HepG2 (cell line): ENCODE data around the gene LRRC15. TPM values are rescaled to one million over a fixed set of nuclear protein-coding genes. Genes with fewer than 3 reads are reported as not detected.

ENCODE experiments used
- ARNT2 ChIP-seq: sonication (generic); formaldehyde crosslinking; IDR thresholded peaks from 2 replicates; pipeline ENCODE4 v1.8.0; 2022; ENCODE audit warnings: mild to moderate bottlenecking, low read depth, missing genetic modification reagents, moderate library complexity
- CC2D1A ChIP-seq: sonication (generic); formaldehyde crosslinking; IDR thresholded peaks from 2 replicates; pipeline ENCODE4 v1.8.1; 2023; ENCODE audit warnings: mild to moderate bottlenecking, missing genetic modification reagents
- CREM ChIP-seq, 2 experiments: sonication (generic) in 1 of 2; formaldehyde crosslinking in 1 of 2; IDR thresholded peaks; 2 replicates each; pipeline versions ENCODE4 v1.4.0 to v1.6.1; 2016 to 2020; ENCODE audit warnings: antibody characterized with exemption in 1 of 2, mild to moderate bottlenecking in 1 of 2, missing genetic modification reagents in 1 of 2
- EP300 ChIP-seq, 3 experiments: sonication (generic) in 1 of 3; formaldehyde crosslinking in 1 of 3; IDR thresholded peaks; 2 replicates each; pipeline versions ENCODE4 v1.5.1 to v1.6.1; 2011 to 2020; ENCODE audit warnings: low read depth in 2 of 3, low read length in 2 of 3, borderline replicate concordance in 1 of 3, improper control_type of control experiment in 1 of 3, mild to moderate bottlenecking in 1 of 3, missing genetic modification reagents in 1 of 3, moderate library complexity in 1 of 3
- HCFC1 ChIP-seq: fragments of 150-350 bp; IDR thresholded peaks from 2 replicates; pipeline ENCODE4 v1.6.1; 2014; ENCODE audit warnings: low read depth, low read length
- HNF4G ChIP-seq, 2 experiments: sonication (generic) in 1 of 2; formaldehyde crosslinking in 1 of 2; IDR thresholded peaks; 2 replicates each; pipeline versions ENCODE4 v1.4.0 to v1.6.1; 2011 to 2020; ENCODE audit warnings: borderline replicate concordance in 2 of 2, low read depth in 2 of 2, mild to moderate bottlenecking in 2 of 2, low read length in 1 of 2, missing genetic modification reagents in 1 of 2, moderate library complexity in 1 of 2
- KAT8 ChIP-seq: IDR thresholded peaks from 2 replicates; pipeline ENCODE4 v1.6.1; 2016; ENCODE audit warnings: missing genetic modification reagents, missing compliant biosample characterization
- NR2F2 ChIP-seq: IDR thresholded peaks from 2 replicates; pipeline ENCODE4 v1.6.1; 2012; ENCODE audit warnings: low read depth, inconsistent platforms, borderline replicate concordance
- PAX8 ChIP-seq: sonication (generic); formaldehyde crosslinking; IDR thresholded peaks from 2 replicates; pipeline ENCODE4 v1.8.0; 2022; ENCODE audit warnings: mild to moderate bottlenecking, missing genetic modification reagents, borderline replicate concordance
- PBX2 ChIP-seq: IDR thresholded peaks from 2 replicates; pipeline ENCODE4 v1.6.1; 2016; ENCODE audit warnings: control low read depth
- PPARG ChIP-seq: conservative IDR thresholded peaks from 2 replicates; pipeline ENCODE4 v1.6.1; 2016; ENCODE audit warnings: missing biosample characterization, missing genetic modification reagents
- PRPF4 ChIP-seq: fragments of 200-400 bp; formaldehyde crosslinking; IDR thresholded peaks from 2 replicates; pipeline ENCODE4 v1.6.1; 2016; ENCODE audit warnings: low read length, low read depth; ENCODE audit not compliant: poor library complexity, severe bottlenecking
- ZC3H13 ChIP-seq: sonication (generic); formaldehyde crosslinking; IDR thresholded peaks from 2 replicates; pipeline ENCODE4 v1.8.1; 2023; ENCODE audit warnings: mild to moderate bottlenecking, missing genetic modification reagents, moderate library complexity
- ZFP36 ChIP-seq: fragments of 150-350 bp; IDR thresholded peaks from 2 replicates; pipeline ENCODE4 v1.6.1; 2018; ENCODE audit warnings: borderline replicate concordance, low read length, low read depth; ENCODE audit not compliant: partially characterized antibody
- ZNF432 ChIP-seq: sonication (generic); formaldehyde crosslinking; IDR thresholded peaks from 2 replicates; pipeline ENCODE4 v1.5.0; 2020; ENCODE audit warnings: missing genetic modification reagents, mild to moderate bottlenecking, borderline replicate concordance
- ZNF7 ChIP-seq: IDR thresholded peaks from 2 replicates; pipeline ENCODE4 v1.6.1; 2016; ENCODE audit warnings: missing biosample characterization, missing genetic modification reagents
- ZNF766 ChIP-seq: sonication (generic); formaldehyde crosslinking; IDR thresholded peaks from 2 replicates; pipeline ENCODE4 v1.5.0; 2020; ENCODE audit warnings: missing genetic modification reagents, borderline replicate concordance
- ZNF782 ChIP-seq: sonication (generic); formaldehyde crosslinking; IDR thresholded peaks from 2 replicates; pipeline ENCODE4 v1.4.0; 2020; ENCODE audit warnings: missing genetic modification reagents, mild to moderate bottlenecking, borderline replicate concordance
- polyA plus RNA-seq, 8 experiments: library from polyadenylated mRNA; depleted of rRNA in 3 of 8; stranded (reverse) in 7 of 8; unstranded in 1 of 8; fragments of >200 nt; fragmentation: Illumina TruSeq in 4 of 8; extraction: Trizol in 4 of 8; gene quantifications; 2 replicates each; pipeline versions ENCODE4 v1.2.1 to v1.2.3, GENCODE V29; 2011 to 2016; ENCODE audit warnings: low read depth in 4 of 8, missing spikeins in 1 of 8, mixed read lengths in 1 of 8; ENCODE audit not compliant: insufficient read depth in 1 of 8
- total RNA-seq, 5 experiments: library from RNA; depleted of rRNA; stranded (reverse); fragments of >200 nt; fragmentation: Illumina TruSeq; extraction: Trizol; gene quantifications; 2 replicates each; pipeline ENCODE4 v1.2.3, GENCODE V29; 2016; ENCODE audit warnings: low read depth in 1 of 5
- TF ChIP-seq, protein P1 (sequence below): sonication (generic); formaldehyde crosslinking; IDR thresholded peaks from 2 replicates; pipeline ENCODE4 v1.4.0; 2020; ENCODE audit warnings: missing genetic modification reagents, borderline replicate concordance
- TF ChIP-seq, protein P2 (sequence below): sonication (generic); formaldehyde crosslinking; IDR thresholded peaks from 2 replicates; pipeline ENCODE4 v1.5.0; 2020; ENCODE audit warnings: missing genetic modification reagents

LRRC15 gene
- total and polyA plus RNA-seq, 2 of the 13 experiments (the other 11 are each of a cell fraction or from before 2014, with no cell fraction given), result not detected

DNA sequence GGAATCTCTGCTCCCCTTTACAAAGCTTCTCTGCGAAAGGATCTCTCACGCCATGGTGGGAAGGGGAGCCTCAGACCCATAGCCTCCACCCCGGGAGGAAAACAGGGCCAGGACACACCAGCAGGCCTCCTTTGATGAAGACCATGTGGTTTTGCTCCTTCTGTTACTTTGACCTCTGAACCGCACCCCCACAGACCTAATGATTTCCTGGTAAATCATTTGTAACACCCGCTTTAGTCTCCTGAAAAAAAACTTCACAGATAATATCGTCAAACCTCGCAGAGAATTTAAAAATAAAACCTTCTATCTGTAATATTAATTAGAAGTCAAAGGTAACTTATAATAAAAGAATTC lies 36.7 kb downstream of the LRRC15 start (continued):
- peak in 1 of 2 experiments; percentile 61; a peak in 2 of 4 replicates for TF ChIP-seq EP300 (IDR thresholded peaks at IDR 0.05; ENCODE audit: low read depth in 2 of 2, low read length in 2 of 2)
- TF ChIP-seq EP300 (CRISPR knock-in tag; IDR thresholded peaks at IDR 0.05; ENCODE audit: borderline replicate concordance), result no peak
- peak; percentile 16; the same call in 1 of the 2 replicates for TF ChIP-seq KAT8 (CRISPR knock-in tag)
- TF ChIP-seq ZC3H13 (CRISPR knock-in tag), result no peak
- TF ChIP-seq ZNF782 (CRISPR knock-in tag), result no peak
- TF ChIP-seq, protein P1, sequence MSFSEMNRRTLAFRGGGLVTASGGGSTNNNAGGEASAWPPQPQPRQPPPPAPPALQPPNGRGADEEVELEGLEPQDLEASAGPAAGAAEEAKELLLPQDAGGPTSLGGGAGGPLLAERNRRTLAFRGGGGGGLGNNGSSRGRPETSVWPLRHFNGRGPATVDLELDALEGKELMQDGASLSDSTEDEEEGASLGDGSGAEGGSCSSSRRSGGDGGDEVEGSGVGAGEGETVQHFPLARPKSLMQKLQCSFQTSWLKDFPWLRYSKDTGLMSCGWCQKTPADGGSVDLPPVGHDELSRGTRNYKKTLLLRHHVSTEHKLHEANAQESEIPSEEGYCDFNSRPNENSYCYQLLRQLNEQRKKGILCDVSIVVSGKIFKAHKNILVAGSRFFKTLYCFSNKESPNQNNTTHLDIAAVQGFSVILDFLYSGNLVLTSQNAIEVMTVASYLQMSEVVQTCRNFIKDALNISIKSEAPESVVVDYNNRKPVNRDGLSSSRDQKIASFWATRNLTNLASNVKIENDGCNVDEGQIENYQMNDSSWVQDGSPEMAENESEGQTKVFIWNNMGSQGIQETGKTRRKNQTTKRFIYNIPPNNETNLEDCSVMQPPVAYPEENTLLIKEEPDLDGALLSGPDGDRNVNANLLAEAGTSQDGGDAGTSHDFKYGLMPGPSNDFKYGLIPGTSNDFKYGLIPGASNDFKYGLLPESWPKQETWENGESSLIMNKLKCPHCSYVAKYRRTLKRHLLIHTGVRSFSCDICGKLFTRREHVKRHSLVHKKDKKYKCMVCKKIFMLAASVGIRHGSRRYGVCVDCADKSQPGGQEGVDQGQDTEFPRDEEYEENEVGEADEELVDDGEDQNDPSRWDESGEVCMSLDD (CRISPR knock-in tag), result peak; percentile 85
- no peak for TF ChIP-seq ARNT2 (CRISPR knock-in tag)
- TF ChIP-seq ZNF766 (CRISPR knock-in tag), result no peak
- no peak for TF ChIP-seq ZNF7 (CRISPR knock-in tag)
- TF ChIP-seq CREM (IDR thresholded peaks at IDR 0.05), result peak; percentile 45; the same call in 1 of the 2 replicates
- no peak for TF ChIP-seq CREM (CRISPR knock-in tag; IDR thresholded peaks at IDR 0.05)
- peak; percentile 75 for TF ChIP-seq HNF4G (IDR thresholded peaks at IDR 0.05; ENCODE audit: borderline replicate concordance, low read depth, low read length)
- TF ChIP-seq HNF4G (CRISPR knock-in tag; IDR thresholded peaks at IDR 0.05; ENCODE audit: borderline replicate concordance, low read depth), result no peak
- no peak for TF ChIP-seq PRPF4
- TF ChIP-seq ZFP36, result no peak
- no peak for TF ChIP-seq PBX2 (CRISPR knock-in tag)
- TF ChIP-seq PPARG (CRISPR knock-in tag), result 0 out of 2 replicates have a peak, but pooled peaks have one; percentile 2
- TF ChIP-seq HCFC1, result no peak
- TF ChIP-seq NR2F2, result peak; percentile 58; the same call in 1 of the 2 replicates
- TF ChIP-seq ZNF432 (CRISPR knock-in tag), result no peak
- TF ChIP-seq, protein P2, sequence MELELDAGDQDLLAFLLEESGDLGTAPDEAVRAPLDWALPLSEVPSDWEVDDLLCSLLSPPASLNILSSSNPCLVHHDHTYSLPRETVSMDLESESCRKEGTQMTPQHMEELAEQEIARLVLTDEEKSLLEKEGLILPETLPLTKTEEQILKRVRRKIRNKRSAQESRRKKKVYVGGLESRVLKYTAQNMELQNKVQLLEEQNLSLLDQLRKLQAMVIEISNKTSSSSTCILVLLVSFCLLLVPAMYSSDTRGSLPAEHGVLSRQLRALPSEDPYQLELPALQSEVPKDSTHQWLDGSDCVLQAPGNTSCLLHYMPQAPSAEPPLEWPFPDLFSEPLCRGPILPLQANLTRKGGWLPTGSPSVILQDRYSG (CRISPR knock-in tag), result no peak
- TF ChIP-seq PAX8 (CRISPR knock-in tag), result no peak
- TF ChIP-seq CC2D1A (CRISPR knock-in tag), result 0 out of 2 replicates have a peak, but pooled peaks have one; percentile 19
